Measurements from ENCODE around the gene ANAPC2.

Gene ANAPC2

GRCh38 chr9:137170486-137171148 is 17.7 kb downstream of the ANAPC2 start:
- H3K36me3 Mint-ChIP-seq (ENCODE audit: low read depth), result no peaks in the 10 kb centered on the region

DNA sequence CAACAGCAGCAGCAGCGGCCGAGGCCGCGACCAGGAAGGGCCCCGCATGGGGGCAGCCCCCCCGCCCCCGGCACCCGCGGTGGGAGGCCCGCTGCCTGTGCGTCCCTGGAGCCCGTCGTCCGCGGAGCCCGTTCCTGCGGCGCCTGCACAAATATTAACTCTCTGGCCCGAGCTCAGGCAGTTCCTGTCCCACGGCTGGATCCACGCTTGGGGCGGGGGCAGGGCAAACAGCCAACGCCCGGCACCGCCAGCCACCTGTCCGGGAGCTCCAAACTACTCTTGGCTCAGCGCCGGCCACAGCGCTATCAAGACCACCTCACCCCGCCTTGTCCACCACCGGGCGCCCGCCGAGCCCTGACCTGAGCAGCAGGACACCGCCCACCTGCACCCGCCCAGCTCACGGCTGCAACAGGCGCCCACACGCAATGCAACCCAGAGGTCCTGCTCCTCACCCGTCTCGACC is 18.4 kb downstream of the ANAPC2 start, which contains the start of gene LRRC26:
LRRC26 (minus strand) TSS at position 156 of the 463 bp plus-strand sequence; CDS start at position 48, 108 bp downstream.
- Mint-ChIP-seq H3K4me3 (no peak within 1 kb of the TSS), H3K4me1 (no peaks in the 10 kb centered on the region), H3K9me3 (no peaks in the 10 kb centered on the region), H3K36me3 (ENCODE audit: low read depth) (no peaks in the 10 kb centered on the region), H3K27me3 (peaks cover 28% of the 10 kb centered on the region), H3K27ac (no peak within 1 kb of the TSS)
- ATAC-seq (no peak), DNase-seq (no peak)

More at GRCh38 chr9:137170486-137171148, 17.7 kb downstream of the ANAPC2 start:
- ATAC-seq (no peak), DNase-seq (no peak)
- Mint-ChIP-seq H3K27me3 (peaks cover 22% of the 10 kb centered on the region), H3K9me3 (no peaks in the 10 kb centered on the region), H3K27ac (no peak overlapping the region), H3K4me1 (no peaks in the 10 kb centered on the region), H3K4me3 (no peak overlapping the region)

DNA sequence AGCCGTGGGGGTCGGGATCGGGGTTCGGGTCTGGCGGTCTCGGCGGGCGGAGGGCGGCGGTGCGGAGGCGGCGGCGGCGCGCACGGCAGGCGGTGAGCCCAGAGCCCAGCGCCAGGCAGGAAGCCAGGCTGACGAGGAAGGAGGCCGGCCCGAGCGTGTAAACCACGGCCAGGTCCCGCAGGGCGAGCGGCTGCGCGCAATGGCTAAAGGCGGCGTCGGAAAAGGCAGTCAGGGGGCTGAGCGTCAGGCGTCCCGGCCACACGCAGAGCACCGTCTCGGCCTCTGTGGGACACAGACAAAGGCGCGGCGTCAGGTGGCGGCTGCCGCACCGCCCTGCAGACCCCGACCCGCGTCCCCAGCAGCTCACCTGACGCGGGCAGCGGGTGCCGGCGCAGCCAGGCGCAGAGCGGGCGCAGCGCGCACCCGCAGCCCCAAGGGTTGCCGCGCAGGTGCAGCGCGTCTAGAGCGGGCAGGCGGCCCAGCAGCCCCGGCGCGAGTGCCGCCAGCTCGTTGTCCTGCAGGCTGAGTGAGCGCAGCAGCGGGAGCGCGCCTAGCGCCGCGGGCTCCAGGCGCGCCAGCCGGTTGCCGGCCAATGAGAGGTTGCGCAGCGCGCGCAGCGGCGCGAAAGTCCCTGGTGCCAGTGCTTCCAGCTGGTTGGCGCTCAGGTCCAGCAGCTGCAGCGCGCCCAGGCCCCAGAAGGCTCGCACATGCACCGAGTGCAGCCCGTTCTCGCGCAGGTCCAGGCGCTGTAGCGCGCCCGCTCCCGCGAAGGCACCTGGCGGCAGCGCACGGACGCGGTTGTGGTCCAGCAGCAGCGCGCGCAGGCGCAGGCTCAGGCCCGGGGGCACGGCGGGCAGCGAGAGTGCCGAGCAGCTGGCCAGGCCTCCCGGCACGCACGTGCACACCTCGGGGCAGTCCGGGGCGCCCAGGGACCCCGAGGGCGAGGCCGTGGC is 19.2 kb downstream of the ANAPC2 start:
- Mint-ChIP-seq H3K4me1 (no peaks in the 10 kb centered on the region), H3K4me3 (no peak overlapping the region), H3K36me3 (ENCODE audit: low read depth) (no peaks in the 10 kb centered on the region), H3K27ac (no peak overlapping the region), H3K9me3 (no peaks in the 10 kb centered on the region), H3K27me3 (peaks cover 33% of the 10 kb centered on the region)
- DNase-seq, result peak; percentile 26
- ATAC-seq, result no peak

DNA sequence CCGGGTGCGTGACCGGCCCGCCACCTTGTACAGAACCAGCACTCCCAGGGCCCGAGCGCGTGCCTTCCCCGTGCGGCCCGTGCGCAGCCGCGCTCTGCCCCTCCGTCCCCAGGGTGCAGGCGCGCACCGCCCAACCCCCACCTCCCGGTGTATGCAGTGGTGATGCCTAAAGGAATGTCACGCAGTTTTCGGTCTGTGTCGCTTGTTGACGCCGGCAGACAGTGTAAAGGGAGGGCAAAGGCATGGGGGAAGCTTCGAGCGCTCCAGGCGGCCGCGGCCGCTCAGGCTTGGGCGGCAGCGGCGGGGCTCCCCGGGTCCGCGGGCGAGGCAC is 19.8 kb downstream of the ANAPC2 start:
- Mint-ChIP-seq H3K36me3 (ENCODE audit: low read depth) (no peaks in the 10 kb centered on the region), H3K9me3 (no peaks in the 10 kb centered on the region), H3K4me1 (no peaks in the 10 kb centered on the region), H3K27ac (no peak overlapping the region), H3K27me3 (peaks cover 36% of the 10 kb centered on the region), H3K4me3 (no peak overlapping the region)
- ATAC-seq, result no peak
- DNase-seq, result no peak

GRCh38 chr9:137167747-137168572 is 20.4 kb downstream of the ANAPC2 start:
- DNase-seq, result no peak
- Mint-ChIP-seq H3K9me3 (no peaks in the 10 kb centered on the region), H3K4me3 (no peak overlapping the region), H3K27ac (no peak overlapping the region), H3K27me3 (peaks cover 39% of the 10 kb centered on the region), H3K4me1 (peaks cover 1% of the 10 kb centered on the region), H3K36me3 (ENCODE audit: low read depth) (no peaks in the 10 kb centered on the region)
- ATAC-seq, result peak; percentile 13

GRCh38 chr9:137167277-137167746 is 21.0 kb downstream of the ANAPC2 start:
- ATAC-seq, result no peak
- H3K4me1 Mint-ChIP-seq, result peaks cover 3% of the 10 kb centered on the region
- no peak for DNase-seq
- H3K27ac Mint-ChIP-seq, result no peak overlapping the region
- no peak overlapping the region for H3K4me3 Mint-ChIP-seq
- no peaks in the 10 kb centered on the region for H3K9me3 Mint-ChIP-seq
- no peaks in the 10 kb centered on the region for H3K36me3 Mint-ChIP-seq (ENCODE audit: low read depth)
- H3K27me3 Mint-ChIP-seq, result peaks cover 41% of the 10 kb centered on the region

- Mint-ChIP-seq H3K36me3 (ENCODE audit: low read depth) (no peaks in the 10 kb centered on the region), H3K4me3 (no peak overlapping the region), H3K9me3 (no peaks in the 10 kb centered on the region), H3K4me1 (peaks cover 3% of the 10 kb centered on the region), H3K27me3 (peaks cover 44% of the 10 kb centered on the region), H3K27ac (no peak overlapping the region)
- no peak for DNase-seq
- no peak for ATAC-seq
Observed at GRCh38 chr9:137166380-137167229, 21.8 kb downstream of the ANAPC2 start.

DNA sequence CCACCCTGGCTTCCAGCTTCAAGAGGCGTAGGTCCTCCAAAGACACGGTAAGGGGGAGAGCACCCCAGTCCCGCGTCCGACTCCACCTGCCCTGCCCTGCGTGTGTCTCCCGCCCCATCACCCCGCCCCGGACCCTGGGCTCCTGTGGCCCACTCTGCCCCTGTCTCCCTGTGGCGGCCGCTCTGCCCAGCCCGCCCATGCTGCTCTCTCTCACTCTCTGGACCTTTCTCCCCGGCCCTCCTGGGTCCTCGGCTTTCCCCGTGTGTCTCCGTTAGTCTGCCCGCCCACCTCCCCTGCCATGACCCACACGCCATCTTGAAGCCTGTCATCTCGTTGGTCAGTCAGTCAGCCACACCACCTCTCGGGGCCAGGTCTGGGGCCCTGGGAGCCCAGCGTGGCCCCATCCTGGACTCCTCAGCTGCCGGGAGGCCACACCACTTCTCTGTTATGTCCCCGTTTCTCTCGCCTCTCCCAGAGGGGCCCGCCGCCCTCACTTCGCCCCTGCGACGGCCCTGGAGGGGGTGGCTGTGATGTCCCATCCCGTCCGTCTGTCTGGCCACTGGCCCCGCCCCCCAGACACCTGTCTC is 23.0 kb downstream of the ANAPC2 start:
- peaks cover 3% of the 10 kb centered on the region for H3K4me1 Mint-ChIP-seq
- ATAC-seq (no peak), DNase-seq (no peak)
- H3K4me3 Mint-ChIP-seq, result no peak overlapping the region
- peaks cover 46% of the 10 kb centered on the region for H3K27me3 Mint-ChIP-seq
- no peaks in the 10 kb centered on the region for H3K36me3 Mint-ChIP-seq (ENCODE audit: low read depth)
- H3K9me3 Mint-ChIP-seq, result no peaks in the 10 kb centered on the region
- H3K27ac Mint-ChIP-seq, result no peak overlapping the region

DNA sequence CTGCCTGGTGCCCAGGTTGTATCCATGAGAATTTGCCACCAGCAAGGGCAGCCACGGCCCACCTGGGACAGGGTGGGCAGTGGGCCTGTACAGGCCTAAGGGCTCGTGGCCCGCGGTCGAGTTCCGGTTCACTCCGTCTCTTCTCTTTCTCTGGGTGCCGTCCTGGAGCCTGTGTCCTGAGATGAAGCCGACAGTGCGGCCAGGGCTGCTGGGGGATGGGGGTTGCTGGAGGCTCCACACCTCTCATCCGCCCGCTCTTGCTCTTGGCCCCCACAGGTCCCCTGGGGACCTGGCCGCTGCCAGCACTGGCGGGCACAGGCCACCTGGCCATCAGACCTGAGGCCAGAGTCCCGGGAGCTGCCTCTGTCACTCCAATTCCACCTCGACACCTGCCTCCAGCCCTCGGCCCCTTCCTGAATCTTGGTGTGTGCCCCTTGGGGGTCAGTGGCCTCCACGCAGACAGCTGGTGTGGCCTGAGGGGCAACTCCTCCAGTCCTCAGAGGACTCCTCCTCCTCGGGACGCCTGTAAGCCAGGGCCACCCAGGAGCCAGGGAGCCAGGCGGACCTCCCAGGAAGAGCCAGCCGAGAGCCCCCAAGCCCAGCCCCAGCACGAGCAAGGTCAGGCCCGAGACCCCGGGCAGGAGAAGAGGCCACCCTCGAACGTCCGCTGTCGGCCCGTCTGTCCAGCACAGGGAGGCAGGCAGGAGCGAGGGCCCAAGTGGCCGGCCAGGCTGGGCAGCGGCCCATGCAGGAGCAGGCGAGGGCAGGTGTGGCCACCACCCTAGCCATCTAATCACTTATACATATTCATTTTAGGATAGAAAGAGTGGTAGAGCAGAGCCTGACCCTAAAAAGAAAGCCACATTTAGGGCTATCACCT is 23.8 kb downstream of the ANAPC2 start:
- H3K4me1 Mint-ChIP-seq, result peaks cover 3% of the 10 kb centered on the region
- no peaks in the 10 kb centered on the region for H3K9me3 Mint-ChIP-seq
- no peak overlapping the region for H3K27ac Mint-ChIP-seq
- no peak for ATAC-seq
- no peaks in the 10 kb centered on the region for H3K36me3 Mint-ChIP-seq (ENCODE audit: low read depth)
- H3K4me3 Mint-ChIP-seq, result no peak overlapping the region
- H3K27me3 Mint-ChIP-seq, result peaks cover 46% of the 10 kb centered on the region
- DNase-seq, result no peak

DNA sequence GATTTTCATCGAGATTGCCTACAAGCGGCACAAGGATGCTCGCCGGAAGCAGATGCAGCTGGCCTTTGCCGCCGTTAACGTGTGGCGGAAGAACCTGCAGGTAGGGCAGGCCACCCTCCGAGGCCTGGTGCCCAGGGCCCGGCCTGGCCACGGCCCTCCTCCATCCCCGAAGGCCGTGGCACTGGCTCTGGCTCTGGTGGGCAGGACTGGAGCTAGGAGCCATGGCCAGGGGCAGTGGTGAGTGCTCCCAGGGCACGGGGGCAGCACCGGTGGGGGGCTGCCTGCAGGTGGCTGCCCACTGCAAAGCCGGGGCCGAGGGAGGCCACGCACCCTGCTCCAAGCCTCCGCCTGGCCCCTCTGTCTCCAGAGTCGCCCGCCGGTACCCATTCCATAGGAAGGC is 24.6 kb downstream of the ANAPC2 start:
- DNase-seq, result no peak
- Mint-ChIP-seq H3K27me3 (peaks cover 52% of the 10 kb centered on the region), H3K36me3 (ENCODE audit: low read depth) (no peaks in the 10 kb centered on the region), H3K4me3 (no peak overlapping the region), H3K9me3 (no peaks in the 10 kb centered on the region), H3K4me1 (peaks cover 6% of the 10 kb centered on the region), H3K27ac (no peak overlapping the region)
- no peak for ATAC-seq

GRCh38 chr9:137163365-137163715 is 25.0 kb downstream of the ANAPC2 start:
- no peaks in the 10 kb centered on the region for H3K9me3 Mint-ChIP-seq
- peaks cover 51% of the 10 kb centered on the region for H3K27me3 Mint-ChIP-seq
- DNase-seq (no peak), ATAC-seq (no peak)
- H3K4me1 Mint-ChIP-seq, result peaks cover 7% of the 10 kb centered on the region
- no peak overlapping the region for H3K27ac Mint-ChIP-seq
- H3K36me3 Mint-ChIP-seq (ENCODE audit: low read depth), result no peaks in the 10 kb centered on the region
- H3K4me3 Mint-ChIP-seq, result no peak overlapping the region

DNA sequence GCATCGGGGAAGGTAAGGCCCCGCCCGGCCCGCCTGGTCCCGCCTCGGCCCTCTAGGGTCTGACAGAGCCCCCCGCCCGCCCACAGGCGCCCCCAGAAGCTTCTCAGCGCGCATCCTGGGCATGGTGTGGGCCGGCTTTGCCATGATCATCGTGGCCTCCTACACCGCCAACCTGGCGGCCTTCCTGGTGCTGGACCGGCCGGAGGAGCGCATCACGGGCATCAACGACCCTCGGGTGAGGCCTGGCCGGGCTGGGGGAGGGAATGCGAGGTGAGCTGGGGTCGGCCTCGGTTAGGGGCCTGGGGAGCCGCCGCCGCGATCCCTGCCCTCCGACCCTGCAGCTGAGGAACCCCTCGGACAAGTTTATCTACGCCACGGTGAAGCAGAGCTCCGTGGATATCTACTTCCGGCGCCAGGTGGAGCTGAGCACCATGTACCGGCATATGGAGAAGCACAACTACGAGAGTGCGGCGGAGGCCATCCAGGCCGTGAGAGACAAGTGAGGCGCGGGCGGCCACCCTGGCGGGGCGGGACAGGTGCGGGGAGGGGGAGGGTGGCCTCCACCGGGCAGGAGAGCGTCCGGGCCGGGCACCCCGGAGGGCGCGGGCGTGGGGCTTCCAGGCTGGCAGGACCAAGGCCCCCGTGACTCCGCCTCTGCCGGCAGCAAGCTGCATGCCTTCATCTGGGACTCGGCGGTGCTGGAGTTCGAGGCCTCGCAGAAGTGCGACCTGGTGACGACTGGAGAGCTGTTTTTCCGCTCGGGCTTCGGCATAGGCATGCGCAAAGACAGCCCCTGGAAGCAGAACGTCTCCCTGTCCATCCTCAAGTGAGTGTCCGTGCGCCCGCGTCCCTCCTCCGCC is 25.6 kb downstream of the ANAPC2 start:
- peaks cover 8% of the 10 kb centered on the region for H3K4me1 Mint-ChIP-seq
- peaks cover 57% of the 10 kb centered on the region for H3K27me3 Mint-ChIP-seq
- H3K36me3 Mint-ChIP-seq (ENCODE audit: low read depth), result no peaks in the 10 kb centered on the region
- H3K9me3 Mint-ChIP-seq, result no peaks in the 10 kb centered on the region
- H3K4me3 Mint-ChIP-seq, result no peak overlapping the region
- no peak overlapping the region for H3K27ac Mint-ChIP-seq
- no peak for ATAC-seq
- no peak for DNase-seq
